Hepatocyte (in vitro differentiated cells): ENCODE data around the gene MYLK3.
"Not testable (repeated sequence)": the region's sequence is repeated elsewhere in the genome, so short reads cannot be mapped to it uniquely, and the experiment has no call there.

Experiments
- CTCF ChIP-seq: fragments of 200-600 bp; sonication (generic); IDR thresholded peaks from 2 replicates; pipeline ENCODE4 v1.5.1; 2016; ENCODE audit warnings: antibody characterized with exemption, mild to moderate bottlenecking; ENCODE audit not compliant: poor library complexity
- EZH2 ChIP-seq: fragments of 200-600 bp; sonication (generic); IDR thresholded peaks from 2 replicates; pipeline ENCODE4 v1.6.1; 2016; ENCODE audit warnings: antibody characterized with exemption, mild to moderate bottlenecking, borderline replicate concordance
- EZH2phosphoT487 ChIP-seq: fragments of 200-600 bp; sonication (generic); IDR thresholded peaks from one replicate; pipeline ENCODE4 v1.6.1; 2018; ENCODE audit warnings: antibody characterized with exemption, mild to moderate bottlenecking, low read depth, moderate library complexity; ENCODE audit not compliant: unreplicated experiment, severe bottlenecking

GRCh38 chr16:46784569-46784968 lies 36.4 kb upstream of the MYLK3 start:
- TF ChIP-seq CTCF, EZH2, EZH2phosphoT487: not testable (repeated sequence)
